ENCODE data around the gene ALG12.

Gene ALG12

GRCh38 chr22:49929211-49929979 is 11.2 kb upstream of the ALG12 start:
- DNase-seq = no peak

GRCh38 chr22:49928555-49929210 is 10.4 kb upstream of the ALG12 start:
- DNase-seq = no peak

- no peak for DNase-seq
Observed at GRCh38 chr22:49928185-49928495, 9.9 kb upstream of the ALG12 start.

- DNase-seq = no peak
Observed at GRCh38 chr22:49927483-49928184, 9.4 kb upstream of the ALG12 start.

GRCh38 chr22:49926916-49927315 is 8.7 kb upstream of the ALG12 start:
- DNase-seq = no peak

- no peak for DNase-seq
Observed at GRCh38 chr22:49925525-49926128, 7.4 kb upstream of the ALG12 start.

GRCh38 chr22:49924113-49924833 is 6.0 kb upstream of the ALG12 start:
- no peak for DNase-seq

DNA sequence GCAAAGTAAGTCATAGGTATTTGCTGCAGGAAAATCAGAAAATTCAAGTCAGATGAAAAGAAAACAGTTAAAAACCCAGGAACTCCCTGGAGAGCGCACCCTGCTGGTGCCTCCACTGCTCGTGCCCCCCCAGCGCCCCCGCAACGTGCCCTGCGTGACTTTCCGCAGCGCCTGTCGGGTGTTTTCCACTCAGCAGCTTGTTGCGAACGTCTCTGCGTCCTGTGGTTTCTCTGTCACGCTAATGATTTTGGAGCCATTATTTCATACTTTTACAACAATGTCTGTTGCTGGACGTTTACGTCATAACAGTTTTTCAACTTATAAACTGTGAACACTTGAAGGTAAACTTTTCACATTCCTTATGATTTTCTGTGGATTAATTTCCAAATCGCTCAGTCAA is 5.2 kb upstream of the ALG12 start:
- DNase-seq = no peak

DNA sequence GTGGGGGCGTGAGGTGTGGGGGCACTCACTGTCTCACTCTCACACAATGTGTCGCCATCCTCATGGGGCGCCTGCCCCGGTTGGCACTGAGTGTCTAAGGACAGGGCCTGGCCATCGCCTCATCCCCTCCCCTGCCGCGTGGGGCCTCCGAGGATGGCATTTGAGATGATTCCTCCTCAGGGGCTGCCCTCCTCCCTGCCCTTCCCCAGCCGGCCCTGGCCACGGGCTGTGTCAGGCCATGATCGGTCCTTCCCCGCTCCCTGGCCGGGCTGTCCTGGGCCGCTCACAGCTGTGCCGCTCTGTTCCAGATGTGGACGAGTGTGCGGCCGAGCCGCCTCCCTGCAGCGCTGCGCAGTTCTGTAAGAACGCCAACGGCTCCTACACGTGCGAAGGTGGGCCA is 4.7 kb upstream of the ALG12 start:
- DNase-seq = no peak

- DNase-seq = no peak
Observed at GRCh38 chr22:49922484-49922883, 4.2 kb upstream of the ALG12 start.

- DNase-seq = no peak
Observed at GRCh38 chr22:49921508-49922278, 3.5 kb upstream of the ALG12 start.

DNA sequence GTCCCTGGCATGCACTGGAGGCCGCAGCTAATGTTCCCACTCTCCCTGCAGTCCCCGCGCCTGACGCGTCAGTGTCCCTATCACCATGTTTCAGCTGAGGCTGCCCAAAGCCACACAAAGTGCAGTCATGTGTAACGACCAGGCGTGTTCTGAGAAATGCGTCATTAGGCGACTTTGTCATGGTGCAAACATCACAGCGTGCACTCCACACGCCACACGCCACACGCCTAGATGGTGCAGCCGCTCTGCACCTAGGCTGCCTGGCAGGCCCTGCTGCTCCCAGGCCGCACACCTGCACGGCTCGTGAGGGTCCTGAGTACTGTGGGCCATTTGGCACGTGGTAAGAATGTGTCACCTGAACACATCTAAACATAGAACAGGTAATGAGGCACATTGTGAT is 2.6 kb upstream of the ALG12 start:
- no peak for DNase-seq

GRCh38 chr22:49918911-49919881 is 958 bp upstream of the ALG12 start:
- no peak for DNase-seq

DNA sequence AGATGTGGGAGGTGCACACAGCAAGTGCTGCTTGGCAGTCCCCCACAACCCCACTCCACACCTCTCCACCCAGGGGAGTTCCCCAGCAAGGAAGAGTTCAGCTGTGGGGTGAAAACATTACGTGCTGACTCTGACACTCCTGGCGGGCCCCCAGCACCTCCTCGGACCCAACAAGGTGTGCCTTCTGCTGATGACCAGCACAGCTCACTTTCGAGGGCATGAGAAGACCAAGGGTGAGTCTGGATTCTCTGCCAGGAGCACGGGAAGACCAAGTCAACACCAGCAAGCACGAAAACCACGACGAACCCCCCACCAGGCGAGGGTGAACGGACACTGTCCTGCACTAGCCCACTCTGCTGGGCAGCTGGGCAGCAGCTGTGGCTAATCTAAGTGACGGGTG is 1.4 kb downstream of the ALG12 start:
- no peak for DNase-seq

DNA sequence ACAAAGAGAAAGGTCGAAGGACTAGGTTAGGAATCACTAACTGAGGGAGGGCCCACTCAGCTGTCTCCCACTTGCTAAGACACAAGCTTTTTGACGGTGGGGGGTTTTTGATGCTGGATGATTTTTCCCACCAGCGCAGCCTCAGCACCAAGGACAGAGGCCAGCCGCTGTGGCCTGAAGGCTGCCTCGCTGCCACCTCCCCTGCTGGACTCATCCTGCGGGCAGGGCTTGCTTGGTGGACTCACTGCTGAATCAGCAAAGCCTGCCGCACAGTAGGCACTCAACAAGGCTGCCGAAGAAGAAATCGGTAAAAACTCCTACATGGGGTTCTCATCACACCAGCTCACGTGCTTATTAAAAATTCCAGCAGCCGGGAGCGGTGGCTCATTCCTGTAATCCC is 2.6 kb downstream of the ALG12 start:
- no peak for DNase-seq

DNA sequence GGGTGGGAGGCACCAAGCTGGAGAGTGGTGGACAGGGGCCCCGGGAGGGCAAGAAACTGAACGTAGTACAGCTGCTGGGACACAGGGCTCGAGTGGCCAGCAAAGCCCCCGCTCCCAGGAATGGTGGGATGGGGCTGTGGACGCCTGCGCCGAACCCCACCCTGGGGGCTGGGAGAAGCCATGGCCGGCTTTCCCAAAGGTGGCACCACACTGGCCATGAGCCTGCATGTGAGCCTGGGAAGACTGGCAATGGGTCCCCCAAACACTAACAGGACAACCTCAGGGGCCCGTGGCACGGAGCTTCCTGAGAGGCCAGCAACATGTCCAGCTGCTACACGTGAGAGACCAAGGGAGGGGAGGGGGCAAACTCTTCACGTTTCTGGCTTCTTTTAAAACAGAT is 4.0 kb downstream of the ALG12 start:
- DNase-seq = no peak

- no peak for DNase-seq
Observed at GRCh38 chr22:49913446-49913845, 4.8 kb downstream of the ALG12 start.

DNA sequence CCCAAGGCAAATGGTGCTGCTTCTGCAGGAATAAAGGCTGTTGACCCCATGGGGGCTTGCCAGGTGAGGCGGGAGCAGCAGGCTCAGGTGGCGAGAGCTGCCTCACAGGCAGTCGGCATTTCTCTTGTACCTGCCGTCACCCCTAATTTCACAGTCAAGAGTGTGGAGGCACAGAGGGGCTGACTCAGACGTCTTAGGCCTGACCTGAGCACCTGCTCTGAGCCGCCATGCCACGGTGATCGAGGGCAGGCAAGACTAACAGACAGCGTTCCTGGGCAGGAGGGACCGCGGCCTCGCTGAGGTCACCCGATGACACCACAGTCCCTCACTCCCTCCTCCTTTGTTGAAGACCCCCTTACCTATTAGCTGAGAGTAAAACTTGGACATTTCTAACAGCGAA is 5.2 kb downstream of the ALG12 start:
- DNase-seq = no peak

DNA sequence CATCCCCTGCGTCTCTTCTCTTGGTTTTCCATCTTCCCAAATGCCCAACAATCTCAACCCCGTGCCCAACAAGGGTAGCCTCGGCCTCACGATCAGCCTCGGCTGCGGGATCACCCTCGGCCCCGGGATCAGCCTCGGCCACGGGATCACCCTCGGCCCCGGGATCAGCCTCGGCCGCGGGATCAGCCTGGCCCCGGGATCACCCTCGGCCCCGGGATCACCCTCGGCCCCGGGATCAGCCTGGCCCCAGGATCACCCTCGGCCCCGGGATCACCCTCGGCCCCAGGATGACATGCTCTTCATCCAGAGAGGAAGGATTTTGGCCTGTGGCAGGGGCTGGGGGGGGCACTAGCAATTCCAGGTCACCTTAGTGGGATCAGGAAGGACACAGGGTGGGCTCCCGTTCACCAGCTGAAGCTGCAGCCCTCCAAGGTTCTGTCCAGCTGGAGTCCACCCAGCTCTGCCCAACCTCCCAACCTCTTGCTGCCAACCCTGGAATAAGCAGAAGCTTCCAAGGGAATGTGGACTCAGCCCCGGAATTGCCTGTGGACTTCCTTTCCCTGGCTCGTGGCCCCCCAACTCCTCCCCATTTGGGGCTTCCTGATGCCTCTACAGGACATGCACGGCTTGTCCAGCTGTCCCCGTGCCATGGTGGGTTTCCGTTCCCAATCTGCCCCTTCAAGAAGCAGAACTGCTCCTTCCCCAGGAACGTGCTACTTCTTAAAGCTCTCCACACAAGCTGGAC is 6.2 kb downstream of the ALG12 start:
- DNase-seq = no peak

Measured in amniotic stem cell (primary cell).